ENCODE data around the gene SGPP2.

GRCh38 chr2:222445227-222445626 is 20.9 kb downstream of the SGPP2 start:
- TF ChIP-seq NFRKB (IDR thresholded peaks at IDR 0.05) (no peak), SP1 (IDR thresholded peaks at IDR 0.05) (no peak)
